ENCODE measurements around the gene ATG10. TPM values are rescaled to one million over a fixed set of nuclear protein-coding genes. Genes with fewer than 3 reads are reported as not detected.

Gene ATG10
- total and polyA plus RNA-seq, 8 donors = 6.4 to 15.7 (median 11.1) TPM

GRCh38 chr5:82234885-82235284, 263.1 kb downstream of the ATG10 start:
- Histone ChIP-seq H3K27me3 (no peaks in the 10 kb centered on the region), H3K36me3 (no peaks in the 10 kb centered on the region), H3K27ac (no peak overlapping the region), H3K4me3 (no peak overlapping the region), H3K9me3 (no peaks in the 10 kb centered on the region), H3K4me1 (no peaks in the 10 kb centered on the region)
- ATAC-seq = no peak
- intact Hi-C loops (cut with DNase I) = no loop called here
- no peak for TF ChIP-seq CTCF (IDR thresholded peaks at IDR 0.05)
- no peak for DNase-seq

- Histone ChIP-seq H3K36me3 (no peaks in the 10 kb centered on the region), H3K27ac (no peak overlapping the region), H3K4me1 (no peaks in the 10 kb centered on the region), H3K27me3 (no peaks in the 10 kb centered on the region), H3K4me3 (no peak overlapping the region), H3K9me3 (peaks cover 0 to 21% of the 10 kb centered on the region in 2 donors)
- DNase-seq (no peak), ATAC-seq (no peak)
- intact Hi-C loops (cut with DNase I) = no loop called here
- no peak for TF ChIP-seq CTCF (IDR thresholded peaks at IDR 0.05)
These were observed 272.3 kb downstream of the ATG10 start for GRCh38 chr5:82244151-82244550.

GRCh38 chr5:82244854-82245635, 273.2 kb downstream of the ATG10 start:
- DNase-seq (no peak), ATAC-seq (no peak)
- Histone ChIP-seq H3K36me3 (no peaks in the 10 kb centered on the region), H3K27me3 (no peaks in the 10 kb centered on the region), H3K27ac (no peak overlapping the region), H3K9me3 (peaks cover 0 to 21% of the 10 kb centered on the region in 2 donors), H3K4me1 (no peaks in the 10 kb centered on the region), H3K4me3 (no peak overlapping the region)
- intact Hi-C loops (cut with DNase I) = no loop called here
- TF ChIP-seq CTCF (IDR thresholded peaks at IDR 0.05) = no peak

- intact Hi-C loops (cut with DNase I) = no loop called here
- no peak overlapping the region for H3K27ac ChIP-seq
- no peaks in the 10 kb centered on the region for H3K4me1 ChIP-seq
- no peak for TF ChIP-seq CTCF (IDR thresholded peaks at IDR 0.05)
- ATAC-seq (no peak), DNase-seq (no peak)
- H3K9me3 ChIP-seq = peaks cover 0 to 21% of the 10 kb centered on the region in 2 donors
- no peak overlapping the region for H3K4me3 ChIP-seq
- H3K36me3 ChIP-seq = no peaks in the 10 kb centered on the region
- H3K27me3 ChIP-seq = no peaks in the 10 kb centered on the region
These were observed 275.2 kb downstream of the ATG10 start for GRCh38 chr5:82246960-82247574.

GRCh38 chr5:82252744-82253143, 280.9 kb downstream of the ATG10 start:
- no peaks in the 10 kb centered on the region for H3K27me3 ChIP-seq
- no peak for ATAC-seq
- no peaks in the 10 kb centered on the region for H3K4me1 ChIP-seq
- TF ChIP-seq CTCF (IDR thresholded peaks at IDR 0.05) = no peak
- H3K36me3 ChIP-seq = no peaks in the 10 kb centered on the region
- H3K4me3 ChIP-seq = no peak overlapping the region
- intact Hi-C loops (cut with DNase I) = no loop called here
- no peak for DNase-seq
- H3K27ac ChIP-seq = no peak overlapping the region
- peaks cover 0 to 5% of the 10 kb centered on the region in 2 donors for H3K9me3 ChIP-seq

All from left lung (tissue), 10 donors.